ENCODE results near the gene JAML. TPM values are rescaled to one million over a fixed set of nuclear protein-coding genes. Genes with fewer than 3 reads are reported as not detected.
A peak's percentile ranks its signal among the peaks of the same experiment; 100 is the strongest.

JAML gene
- total RNA-seq, 1 donor from 2014 or later, result not detected

- no peaks in the 10 kb centered on the region for H3K4me1 Mint-ChIP-seq (ENCODE audit: low read depth)
- DNase-seq (ENCODE audit: low spot score), result no peak
- H3K9me3 Mint-ChIP-seq (ENCODE audit: low read depth), result no peaks in the 10 kb centered on the region
- H3K4me3 Mint-ChIP-seq (ENCODE audit: unreplicated experiment), result no peak overlapping the region
- H3K27ac Mint-ChIP-seq (ENCODE audit: unreplicated experiment), result no peak overlapping the region
- peak; percentile 39 for TF ChIP-seq CTCF (IDR thresholded peaks at IDR 0.05)
- H3K36me3 Mint-ChIP-seq (ENCODE audit: low read depth), result no peaks in the 10 kb centered on the region
- peaks cover 59% of the 10 kb centered on the region for H3K27me3 Mint-ChIP-seq (ENCODE audit: low read depth)
These were observed 33.6 kb upstream of the JAML start for GRCh38 chr11:118258410-118258809.

- peak overlapping the region; percentile 79 for H3K27ac Mint-ChIP-seq (ENCODE audit: unreplicated experiment)
- H3K27me3 Mint-ChIP-seq (ENCODE audit: low read depth), result peaks cover 39% of the 10 kb centered on the region
- peaks cover 5% of the 10 kb centered on the region for H3K36me3 Mint-ChIP-seq (ENCODE audit: low read depth)
- peaks cover 11% of the 10 kb centered on the region for H3K4me1 Mint-ChIP-seq (ENCODE audit: low read depth)
- DNase-seq (ENCODE audit: low spot score), result no peak
- TF ChIP-seq CTCF (IDR thresholded peaks at IDR 0.05), result no peak
- peak overlapping the region; percentile 92 for H3K4me3 Mint-ChIP-seq (ENCODE audit: unreplicated experiment)
- H3K9me3 Mint-ChIP-seq (ENCODE audit: low read depth), result peaks cover 10% of the 10 kb centered on the region
These were observed 27.9 kb upstream of the JAML start for GRCh38 chr11:118252688-118253087.

- Mint-ChIP-seq H3K27ac (ENCODE audit: unreplicated experiment) (peak within 1 kb of the TSS; percentile 79), H3K27me3 (ENCODE audit: low read depth) (peaks cover 41% of the 10 kb centered on the region), H3K36me3 (ENCODE audit: low read depth) (peaks cover 5% of the 10 kb centered on the region), H3K4me1 (ENCODE audit: low read depth) (peaks cover 11% of the 10 kb centered on the region), H3K4me3 (ENCODE audit: unreplicated experiment) (peak within 1 kb of the TSS; percentile 92), H3K9me3 (ENCODE audit: low read depth) (peaks cover 10% of the 10 kb centered on the region)
- no peak for TF ChIP-seq CTCF (IDR thresholded peaks at IDR 0.05)
- DNase-seq (ENCODE audit: low spot score), result no peak
These were observed 27.2 kb upstream of the JAML start, which contains the start of gene MPZL3 for GRCh38 chr11:118251858-118252652. Gene MPZL3 (minus strand): TSS chr11:118252365. CDS start chr11:118252294, 71 bp downstream.

GRCh38 chr11:118247041-118247440 is 22.2 kb upstream of the JAML start:
- Mint-ChIP-seq H3K27me3 (ENCODE audit: low read depth) (peaks cover 52% of the 10 kb centered on the region), H3K27ac (ENCODE audit: unreplicated experiment) (no peak overlapping the region), H3K36me3 (ENCODE audit: low read depth) (peaks cover 3% of the 10 kb centered on the region), H3K4me1 (ENCODE audit: low read depth) (peaks cover 5% of the 10 kb centered on the region), H3K9me3 (ENCODE audit: low read depth) (peaks cover 4% of the 10 kb centered on the region), H3K4me3 (ENCODE audit: unreplicated experiment) (no peak overlapping the region)
- DNase-seq (ENCODE audit: low spot score), result no peak
- no peak for TF ChIP-seq CTCF (IDR thresholded peaks at IDR 0.05)

GRCh38 chr11:118245936-118246562 is 21.2 kb upstream of the JAML start:
- peaks cover 58% of the 10 kb centered on the region for H3K27me3 Mint-ChIP-seq (ENCODE audit: low read depth)
- H3K9me3 Mint-ChIP-seq (ENCODE audit: low read depth), result no peaks in the 10 kb centered on the region
- H3K4me1 Mint-ChIP-seq (ENCODE audit: low read depth), result peaks cover 6% of the 10 kb centered on the region
- no peak overlapping the region for H3K27ac Mint-ChIP-seq (ENCODE audit: unreplicated experiment)
- TF ChIP-seq CTCF (IDR thresholded peaks at IDR 0.05), result no peak
- no peak overlapping the region for H3K4me3 Mint-ChIP-seq (ENCODE audit: unreplicated experiment)
- peaks cover 3% of the 10 kb centered on the region for H3K36me3 Mint-ChIP-seq (ENCODE audit: low read depth)
- DNase-seq (ENCODE audit: low spot score), result no peak
